IMR-90 (cell line): ENCODE measurements around the gene PLCB3.

ENCODE experiments used
- POLR2A ChIP-seq: IDR thresholded peaks from 2 replicates; pipeline ENCODE4 v1.6.1; 2012; ENCODE audit warnings: mild to moderate bottlenecking, low read depth, low read length
- TF ChIP-seq, protein P1 (sequence below): conservative IDR thresholded peaks from 2 replicates; pipeline ENCODE4 v1.5.1; 2012; ENCODE audit warnings: mild to moderate bottlenecking, low read depth, low read length, improper control_type of control experiment
- TF ChIP-seq, protein P2 (sequence below): fragments of 150-350 bp; IDR thresholded peaks from 2 replicates; pipeline ENCODE4 v1.6.1; 2017; ENCODE audit warnings: mild to moderate bottlenecking, antibody characterized with exemption, low read length, low read depth

DNA sequence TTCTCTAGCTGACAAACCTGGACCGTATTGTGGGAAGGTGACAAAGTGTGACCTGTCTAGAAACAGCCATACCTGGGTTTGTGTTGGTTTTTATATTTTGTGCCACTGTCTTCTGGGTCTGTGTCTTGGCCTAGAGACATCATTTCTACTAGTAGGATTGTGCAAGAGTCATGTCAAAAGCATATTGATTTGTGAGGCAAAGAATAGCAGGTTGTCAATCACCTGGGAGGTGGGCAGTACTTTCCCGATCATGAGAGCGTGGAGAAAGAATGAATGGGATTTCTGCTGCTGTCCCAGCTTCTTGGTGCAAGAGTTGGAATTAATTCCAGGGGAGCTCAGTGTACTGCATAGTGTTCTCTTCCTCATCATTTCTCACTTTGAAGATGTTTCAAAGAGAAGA is 49.8 kb upstream of the PLCB3 start:
- TF ChIP-seq, protein P1, sequence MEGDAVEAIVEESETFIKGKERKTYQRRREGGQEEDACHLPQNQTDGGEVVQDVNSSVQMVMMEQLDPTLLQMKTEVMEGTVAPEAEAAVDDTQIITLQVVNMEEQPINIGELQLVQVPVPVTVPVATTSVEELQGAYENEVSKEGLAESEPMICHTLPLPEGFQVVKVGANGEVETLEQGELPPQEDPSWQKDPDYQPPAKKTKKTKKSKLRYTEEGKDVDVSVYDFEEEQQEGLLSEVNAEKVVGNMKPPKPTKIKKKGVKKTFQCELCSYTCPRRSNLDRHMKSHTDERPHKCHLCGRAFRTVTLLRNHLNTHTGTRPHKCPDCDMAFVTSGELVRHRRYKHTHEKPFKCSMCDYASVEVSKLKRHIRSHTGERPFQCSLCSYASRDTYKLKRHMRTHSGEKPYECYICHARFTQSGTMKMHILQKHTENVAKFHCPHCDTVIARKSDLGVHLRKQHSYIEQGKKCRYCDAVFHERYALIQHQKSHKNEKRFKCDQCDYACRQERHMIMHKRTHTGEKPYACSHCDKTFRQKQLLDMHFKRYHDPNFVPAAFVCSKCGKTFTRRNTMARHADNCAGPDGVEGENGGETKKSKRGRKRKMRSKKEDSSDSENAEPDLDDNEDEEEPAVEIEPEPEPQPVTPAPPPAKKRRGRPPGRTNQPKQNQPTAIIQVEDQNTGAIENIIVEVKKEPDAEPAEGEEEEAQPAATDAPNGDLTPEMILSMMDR, result no peak
- TF ChIP-seq POLR2A, result no peak
- TF ChIP-seq, protein P2, sequence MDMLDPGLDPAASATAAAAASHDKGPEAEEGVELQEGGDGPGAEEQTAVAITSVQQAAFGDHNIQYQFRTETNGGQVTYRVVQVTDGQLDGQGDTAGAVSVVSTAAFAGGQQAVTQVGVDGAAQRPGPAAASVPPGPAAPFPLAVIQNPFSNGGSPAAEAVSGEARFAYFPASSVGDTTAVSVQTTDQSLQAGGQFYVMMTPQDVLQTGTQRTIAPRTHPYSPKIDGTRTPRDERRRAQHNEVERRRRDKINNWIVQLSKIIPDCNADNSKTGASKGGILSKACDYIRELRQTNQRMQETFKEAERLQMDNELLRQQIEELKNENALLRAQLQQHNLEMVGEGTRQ, result no peak
